NCI-H82 treated with DMSO at 0.1 percent for 48 hours (cell line): ENCODE data around the gene TMEM62.
"Not testable (repeated sequence)": the region's sequence is repeated elsewhere in the genome, so short reads cannot be mapped to it uniquely, and the experiment has no call there.

ENCODE experiments used
- DNase-seq: peaks from one replicate; lab custom pipeline; 2025; ENCODE audit not compliant: unreplicated experiment; lab: John Stamatoyannopoulos, UW

TMEM62 gene

GRCh38 chr15:43208052-43209002 lies 74.9 kb downstream of the TMEM62 start:
- no peak for DNase-seq

- no peak for DNase-seq
Measured at GRCh38 chr15:43209059-43209824, 75.9 kb downstream of the TMEM62 start.

GRCh38 chr15:43210172-43210745 lies 76.9 kb downstream of the TMEM62 start:
- DNase-seq, result no peak

- DNase-seq, result no peak
Measured at GRCh38 chr15:43210807-43211206, 77.4 kb downstream of the TMEM62 start.

- no peak for DNase-seq
Measured at GRCh38 chr15:43211224-43211735, 77.9 kb downstream of the TMEM62 start.

- no peak for DNase-seq
Measured at GRCh38 chr15:43212299-43212698, 78.9 kb downstream of the TMEM62 start.

GRCh38 chr15:43212951-43213350 lies 79.6 kb downstream of the TMEM62 start:
- DNase-seq, result no peak

- no peak for DNase-seq
Measured at GRCh38 chr15:43213466-43213865, 80.1 kb downstream of the TMEM62 start.

- DNase-seq, result no peak
Measured at GRCh38 chr15:43214169-43214568, 80.8 kb downstream of the TMEM62 start.

- no peak for DNase-seq
Measured at GRCh38 chr15:43214592-43215295, 81.4 kb downstream of the TMEM62 start.

- no peak for DNase-seq
Measured at GRCh38 chr15:43215961-43216360, 82.6 kb downstream of the TMEM62 start.

- peak; percentile 3 for DNase-seq
Measured at GRCh38 chr15:43218908-43219706, 85.7 kb downstream of the TMEM62 start.

GRCh38 chr15:43219929-43220928 lies 86.8 kb downstream of the TMEM62 start:
- DNase-seq, result no peak

GRCh38 chr15:43220991-43221403 lies 87.6 kb downstream of the TMEM62 start, which contains the start of gene EPB42:
Gene EPB42, minus strand, starts transcription at chr15:43221018. Its CDS starts 193 bp downstream, at chr15:43220825.
- DNase-seq, result no peak

GRCh38 chr15:43221422-43221821 lies 88.0 kb downstream of the TMEM62 start:
- no peak for DNase-seq

- peak; percentile 22 for DNase-seq
Measured at GRCh38 chr15:43225201-43225949, 92.0 kb downstream of the TMEM62 start.

- not testable (repeated sequence) for DNase-seq
Measured at GRCh38 chr15:43225950-43226255, 92.5 kb downstream of the TMEM62 start.
